Small intestine (tissue), 16 donors: ENCODE measurements around the gene MBD3L1. TPM values are rescaled to one million over a fixed set of nuclear protein-coding genes. Genes with fewer than 3 reads are reported as not detected.

Experiments
- DNase-seq, 2 donors: peaks; one replicate each; pipeline versions ENCODE4 v3.0.0 to v3.0.0-alpha.2; 2013
- FAIRE-seq: peaks from 2 replicates; lab custom pipeline; 2012; peaks lifted over from hg19 to GRCh38; lab: Jason Lieb, UNC
- H3K27ac ChIP-seq, 3 donors: one replicate each; pipeline ENCODE4 v1.5.1; 2013; ENCODE audit warnings: low read length in 2 of 3, mild to moderate bottlenecking in 2 of 3, control low read depth in 1 of 3, inconsistent platforms in 1 of 3, low read depth in 1 of 3, moderate library complexity in 1 of 3
- H3K27me3 ChIP-seq, 3 donors: one replicate each; pipeline ENCODE4 v1.6.1; 2013; ENCODE audit warnings: low read length in 3 of 3, inconsistent platforms in 1 of 3; ENCODE audit not compliant: control insufficient read depth in 3 of 3, insufficient read depth in 3 of 3
- H3K36me3 ChIP-seq, 3 donors: one replicate each; pipeline ENCODE4 v1.6.1; 2013; ENCODE audit warnings: low read length in 3 of 3, inconsistent platforms in 1 of 3, low read depth in 1 of 3, mild to moderate bottlenecking in 1 of 3, moderate library complexity in 1 of 3; ENCODE audit not compliant: control insufficient read depth in 3 of 3, insufficient read depth in 2 of 3
- H3K4me1 ChIP-seq, 3 donors: one replicate each; pipeline ENCODE4 v1.6.1; 2013; ENCODE audit warnings: low read length in 2 of 3, inconsistent platforms in 1 of 3, low read depth in 1 of 3, mild to moderate bottlenecking in 1 of 3, moderate library complexity in 1 of 3; ENCODE audit not compliant: control insufficient read depth in 3 of 3, insufficient read depth in 2 of 3
- H3K4me3 ChIP-seq, 3 donors: one replicate each; pipeline ENCODE4 v1.5.1; 2013; ENCODE audit warnings: low read length in 3 of 3, control low read depth in 1 of 3, inconsistent platforms in 1 of 3, low read depth in 1 of 3, mild to moderate bottlenecking in 1 of 3, moderate library complexity in 1 of 3
- H3K9me3 ChIP-seq, 2 donors: one replicate each; pipeline ENCODE4 v1.6.1; 2013; ENCODE audit warnings: low read depth in 1 of 2, low read length in 1 of 2; ENCODE audit not compliant: control insufficient read depth in 2 of 2, insufficient read depth in 1 of 2
- WGBS, 3 donors: extraction: QIAGEN DNeasy Blood & Tissue Kit; methylation state at CpG; one replicate each; pipeline ENCODE4 v1.1.7; 2013; 5-methylcytosine and 5-hydroxymethylcytosine counted together
- long read RNA-seq, 10 donors: transcript quantifications; one replicate each; lab custom pipeline, GENCODE V29; 2026
- polyA plus RNA-seq, 4 donors: library from polyadenylated mRNA; stranded (reverse) in 3 of 4; unstranded in 1 of 4; fragments of 200-250 nt in 3 of 4; fragments of 120-200 nt in 1 of 4; gene quantifications; one replicate each; pipeline versions ENCODE4 v1.2.1 to v1.2.3, GENCODE V29; 2013
- donor health status: healthy with polysubstance abuse.
- donor health status: control.
- donor health status: control.
- donor health status: Bipolar disorder and iron deficiency.
- donor health status: healthy.

The MBD3L1 gene
- not detected for polyA plus RNA-seq
- long read RNA-seq, donor 1: 0 reads
- long read RNA-seq, donor 2: 0 reads
- long read RNA-seq, donor 3: 0 reads
- long read RNA-seq, donor 4: 0 reads
- long read RNA-seq, donor 5: 0 reads
- long read RNA-seq, donor 6: 0 reads
- long read RNA-seq, donor 7: 0 reads
- long read RNA-seq, donor 8: 0 reads
- long read RNA-seq, donor 9: 0 reads
- long read RNA-seq, donor 10: 0 reads

- H3K4me1 ChIP-seq: peaks cover 0 to 3% (median 0%) of the 10 kb centered on the region in 3 donors
- H3K9me3 ChIP-seq: no peaks in the 10 kb centered on the region
- WGBS, 3 donors: 1% methylated on average over 67 to 78 of the region's 78 CpGs
- no peak for FAIRE-seq
- H3K27me3 ChIP-seq: no peaks in the 10 kb centered on the region
- DNase-seq: peak; percentile 98
- peak within 1 kb of the TSS; percentile 86 to 97 (median 94) for H3K27ac ChIP-seq
- peaks cover 0 to 8% (median 0%) of the 10 kb centered on the region in 3 donors for H3K36me3 ChIP-seq
- H3K4me3 ChIP-seq: peak within 1 kb of the TSS; percentile 69 to 93 (median 86)
Observed at GRCh38 chr19:8832132-8833021, at the start of gene MBD3L1, which contains the start of gene ZNF558. MBD3L1 (plus strand) TSS chr19:8832377; CDS start chr19:8842679, 10,302 bp downstream. ZNF558 (minus strand) TSS chr19:8832304; CDS start chr19:8822659, 9,645 bp downstream.

- FAIRE-seq (no peak), DNase-seq (no peak)
- Histone ChIP-seq H3K9me3 (peaks cover 0 to 12% of the 10 kb centered on the region in 2 donors), H3K27ac (no peak overlapping the region), H3K4me1 (no peaks in the 10 kb centered on the region), H3K27me3 (no peaks in the 10 kb centered on the region), H3K4me3 (no peak overlapping the region), H3K36me3 (no peaks in the 10 kb centered on the region)
- 56 to 69% (median 63%) methylated on average over 1 of the region's 1 CpG for WGBS, 3 donors
Observed at GRCh38 chr19:8794823-8795222, 37.4 kb upstream of the MBD3L1 start.

- WGBS, 3 donors: 92 to 100% (median 100%) methylated on average over 1 of the region's 1 CpG
- peaks cover 4 to 65% of the 10 kb centered on the region in 2 donors for H3K9me3 ChIP-seq
- FAIRE-seq (no peak), DNase-seq (no peak)
- H3K4me1 ChIP-seq: no peaks in the 10 kb centered on the region
- H3K4me3 ChIP-seq: no peak overlapping the region
- peaks cover 0 to 2% (median 0%) of the 10 kb centered on the region in 3 donors for H3K27me3 ChIP-seq
- peaks cover 17 to 20% (median 19%) of the 10 kb centered on the region in 3 donors for H3K36me3 ChIP-seq
- no peak overlapping the region for H3K27ac ChIP-seq
Observed at GRCh38 chr19:8806661-8807060, 25.5 kb upstream of the MBD3L1 start.

- Histone ChIP-seq H3K27ac (no peak overlapping the region), H3K27me3 (peaks cover 0 to 2% (median 0%) of the 10 kb centered on the region in 3 donors), H3K4me3 (no peak overlapping the region), H3K9me3 (peaks cover 10 to 62% of the 10 kb centered on the region in 2 donors), H3K4me1 (no peaks in the 10 kb centered on the region), H3K36me3 (peaks cover 29 to 44% (median 34%) of the 10 kb centered on the region in 3 donors)
- no peak for FAIRE-seq
- WGBS, 3 donors: 96 to 98% (median 98%) methylated on average over 10 of the region's 10 CpGs
- DNase-seq: no peak
Observed at GRCh38 chr19:8811315-8812172, 20.6 kb upstream of the MBD3L1 start.

GRCh38 chr19:8814176-8814575 is 18.0 kb upstream of the MBD3L1 start:
- H3K36me3 ChIP-seq: peaks cover 25 to 42% (median 27%) of the 10 kb centered on the region in 3 donors
- no peaks in the 10 kb centered on the region for H3K4me1 ChIP-seq
- FAIRE-seq (no peak), DNase-seq (no peak)
- WGBS, 3 donors: 97 to 99% (median 97%) methylated on average over 3 of the region's 3 CpGs
- no peak overlapping the region for H3K27ac ChIP-seq
- H3K27me3 ChIP-seq: peaks cover 0 to 2% (median 0%) of the 10 kb centered on the region in 3 donors
- H3K4me3 ChIP-seq: no peak overlapping the region
- H3K9me3 ChIP-seq: peaks cover 9 to 45% of the 10 kb centered on the region in 2 donors

- no peak for FAIRE-seq
- H3K27ac ChIP-seq: no peak overlapping the region
- WGBS, 3 donors: 92 to 95% (median 93%) methylated on average over 2 of the region's 2 CpGs
- no peaks in the 10 kb centered on the region for H3K4me1 ChIP-seq
- H3K27me3 ChIP-seq: no peaks in the 10 kb centered on the region
- H3K36me3 ChIP-seq: peaks cover 29 to 42% (median 39%) of the 10 kb centered on the region in 3 donors
- peaks cover 7 to 45% of the 10 kb centered on the region in 2 donors for H3K9me3 ChIP-seq
- DNase-seq: no peak
- H3K4me3 ChIP-seq: no peak overlapping the region
Observed at GRCh38 chr19:8815780-8816179, 16.4 kb upstream of the MBD3L1 start.

- Histone ChIP-seq H3K4me1 (no peaks in the 10 kb centered on the region), H3K27ac (no peak overlapping the region), H3K27me3 (no peaks in the 10 kb centered on the region), H3K9me3 (peaks cover 6 to 38% of the 10 kb centered on the region in 2 donors), H3K4me3 (no peak overlapping the region), H3K36me3 (peaks cover 26 to 70% (median 50%) of the 10 kb centered on the region in 3 donors)
- no peak for DNase-seq
- 96 to 98% (median 97%) methylated on average over 3 of the region's 3 CpGs for WGBS, 3 donors
- no peak for FAIRE-seq
Observed at GRCh38 chr19:8820234-8820633, 11.9 kb upstream of the MBD3L1 start.
